Nephron progenitor cell (in vitro differentiated cells): Measurements from ENCODE around the gene CTRB2.

Experiments
- DNase-seq: peaks from one replicate; pipeline ENCODE4 v3.0.0; 2021
- H3K27ac Mint-ChIP-seq: 2 replicates; pipeline ENCODE4 v1.8.0; 2021; ENCODE audit warnings: mild to moderate bottlenecking, moderate library complexity, mixed read lengths
- H3K27me3 Mint-ChIP-seq: 2 replicates; pipeline ENCODE4 v1.8.0; 2021; ENCODE audit warnings: mild to moderate bottlenecking, low read depth, mixed read lengths; ENCODE audit not compliant: poor library complexity
- H3K36me3 Mint-ChIP-seq: 2 replicates; pipeline ENCODE4 v1.8.0; 2021; ENCODE audit warnings: low read depth, mixed read lengths
- H3K4me1 Mint-ChIP-seq: 2 replicates; pipeline ENCODE4 v1.8.0; 2021; ENCODE audit warnings: mixed read lengths
- H3K4me3 Mint-ChIP-seq: 2 replicates; pipeline ENCODE4 v1.8.0; 2021; ENCODE audit warnings: mild to moderate bottlenecking, moderate library complexity, mixed read lengths
- H3K9me3 Mint-ChIP-seq: 2 replicates; pipeline ENCODE4 v1.8.0; 2021; ENCODE audit warnings: mild to moderate bottlenecking, moderate library complexity, mixed read lengths
- CTCF ChIP-seq: fragments of 200-600 bp; sonication (generic); IDR thresholded peaks from 2 replicates; pipeline ENCODE4 v1.5.0; 2021; ENCODE audit warnings: antibody characterized with exemption

CTRB2 gene

GRCh38 chr16:75238853-75239541, 32.0 kb upstream of the CTRB2 start:
- Mint-ChIP-seq H3K4me3 (no peak overlapping the region), H3K27ac (peak overlapping the region; percentile 75), H3K9me3 (no peaks in the 10 kb centered on the region), H3K4me1 (peaks cover 39% of the 10 kb centered on the region), H3K36me3 (peaks cover 33% of the 10 kb centered on the region), H3K27me3 (no peaks in the 10 kb centered on the region)
- no peak for TF ChIP-seq CTCF
- DNase-seq: no peak

GRCh38 chr16:75238132-75238852, 31.3 kb upstream of the CTRB2 start:
- Mint-ChIP-seq H3K36me3 (peaks cover 32% of the 10 kb centered on the region), H3K27ac (peak overlapping the region; percentile 36), H3K9me3 (no peaks in the 10 kb centered on the region), H3K4me3 (no peak overlapping the region), H3K4me1 (peaks cover 35% of the 10 kb centered on the region), H3K27me3 (no peaks in the 10 kb centered on the region)
- TF ChIP-seq CTCF: no peak
- no peak for DNase-seq

DNA sequence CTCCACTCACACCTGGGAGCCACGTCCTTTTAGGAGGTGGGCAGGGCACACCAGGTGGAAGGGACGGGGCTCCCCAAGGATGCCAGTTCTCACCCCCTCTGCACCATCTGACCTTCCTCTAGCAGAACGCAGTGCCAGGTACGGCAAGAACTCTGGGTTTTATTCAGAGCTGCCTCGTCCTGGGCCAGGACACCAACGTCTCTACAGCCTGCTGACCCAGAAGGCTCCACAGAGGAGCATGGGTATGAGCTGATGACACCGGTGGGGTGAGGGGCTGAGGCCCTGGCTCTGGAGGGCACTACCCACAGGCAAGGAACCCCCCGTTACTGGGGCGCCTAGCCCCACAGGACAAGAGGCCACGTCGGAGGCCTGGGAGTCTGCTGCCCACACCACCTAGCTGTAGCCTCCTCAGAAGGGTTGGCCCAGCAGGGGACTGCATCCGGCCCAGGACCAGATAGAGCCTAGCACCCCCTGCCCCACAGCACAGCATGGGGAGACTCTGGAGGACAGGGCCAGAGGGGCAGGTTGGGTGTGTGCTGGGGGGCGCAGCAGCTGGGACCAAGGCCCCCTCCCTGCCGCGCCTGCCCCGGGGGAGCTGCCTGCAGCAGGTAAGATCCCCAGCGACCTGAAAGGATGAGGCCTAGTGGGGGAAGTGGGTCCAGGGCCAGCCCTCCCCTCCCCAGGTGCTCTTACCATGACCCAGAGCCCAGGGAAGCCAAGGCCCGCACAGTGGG, 30.6 kb upstream of the CTRB2 start:
- TF ChIP-seq CTCF: no peak
- Mint-ChIP-seq H3K27ac (peak overlapping the region; percentile 51), H3K9me3 (no peaks in the 10 kb centered on the region), H3K27me3 (no peaks in the 10 kb centered on the region), H3K4me1 (peaks cover 28% of the 10 kb centered on the region), H3K4me3 (no peak overlapping the region), H3K36me3 (peaks cover 32% of the 10 kb centered on the region)
- DNase-seq: no peak

DNA sequence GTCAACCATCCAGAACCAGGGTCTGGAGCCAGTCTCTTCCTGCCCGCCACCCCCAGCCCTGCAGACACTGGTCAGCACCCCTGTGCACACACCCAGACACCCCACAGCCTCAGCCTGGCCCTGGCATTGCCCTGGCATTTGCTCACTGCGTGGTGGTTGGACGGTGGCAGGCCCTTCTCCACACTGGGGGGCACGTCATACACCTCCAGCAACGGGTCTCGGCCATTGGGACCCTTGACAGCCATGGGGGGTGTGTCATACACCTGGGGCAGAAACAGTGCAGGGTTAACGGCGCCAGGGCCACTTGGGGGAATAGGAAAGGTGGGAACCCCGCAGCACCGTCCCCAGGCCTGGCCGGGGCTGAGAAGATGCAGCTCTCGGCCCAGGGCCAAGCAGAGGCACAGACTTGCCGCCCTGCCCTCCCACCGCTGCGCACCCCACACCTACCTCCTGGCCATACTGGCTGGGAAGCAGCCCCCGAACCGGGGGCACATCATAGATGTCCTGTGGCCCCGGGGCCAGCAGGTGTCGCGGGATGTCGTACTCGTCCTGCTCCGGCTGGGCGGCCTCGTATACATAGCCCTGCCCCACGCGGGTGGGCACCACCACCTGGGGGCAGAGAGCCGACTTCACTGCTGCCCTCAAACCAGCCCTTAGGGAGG, 29.9 kb upstream of the CTRB2 start:
- no peak overlapping the region for H3K4me3 Mint-ChIP-seq
- no peaks in the 10 kb centered on the region for H3K27me3 Mint-ChIP-seq

GRCh38 chr16:75236232-75236631, 29.3 kb upstream of the CTRB2 start:
- DNase-seq: no peak
- H3K27me3 Mint-ChIP-seq: no peaks in the 10 kb centered on the region
- no peak overlapping the region for H3K27ac Mint-ChIP-seq
- TF ChIP-seq CTCF: no peak
- peaks cover 33% of the 10 kb centered on the region for H3K36me3 Mint-ChIP-seq
- peaks cover 28% of the 10 kb centered on the region for H3K4me1 Mint-ChIP-seq
- H3K4me3 Mint-ChIP-seq: no peak overlapping the region
- no peaks in the 10 kb centered on the region for H3K9me3 Mint-ChIP-seq

More for the DNA sequence above, 29.9 kb upstream of the CTRB2 start:
- Mint-ChIP-seq H3K36me3 (peaks cover 29% of the 10 kb centered on the region), H3K4me1 (peaks cover 28% of the 10 kb centered on the region), H3K9me3 (no peaks in the 10 kb centered on the region), H3K27ac (no peak overlapping the region)
- no peak for DNase-seq
- no peak for TF ChIP-seq CTCF
